Ishikawa (cell line): ENCODE data around the gene TCF7L2.

ENCODE experiments used
- CEBPB ChIP-seq: IDR thresholded peaks from 2 replicates; pipeline ENCODE4 v1.6.1; 2012
- CREB1 ChIP-seq: IDR thresholded peaks from 2 replicates; pipeline ENCODE4 v1.6.1; 2012; ENCODE audit warnings: low read depth
- EGR1 ChIP-seq: IDR thresholded peaks from 2 replicates; pipeline ENCODE4 v1.6.1; 2012
- EP300 ChIP-seq: IDR thresholded peaks from 2 replicates; pipeline ENCODE4 v1.6.1; 2012; ENCODE audit warnings: borderline replicate concordance
- FOXM1 ChIP-seq: IDR thresholded peaks from 2 replicates; pipeline ENCODE4 v1.6.1; 2012; ENCODE audit warnings: low read depth, borderline replicate concordance
- MAX ChIP-seq: IDR thresholded peaks from 2 replicates; pipeline ENCODE4 v1.6.1; 2012
- NFIC ChIP-seq: IDR thresholded peaks from 2 replicates; pipeline ENCODE4 v1.6.1; 2012
- RAD21 ChIP-seq: IDR thresholded peaks from 2 replicates; pipeline ENCODE4 v1.6.1; 2012; ENCODE audit warnings: low read depth
- REST ChIP-seq: IDR thresholded peaks from 2 replicates; pipeline ENCODE4 v1.6.1; 2012; ENCODE audit warnings: low read depth, mild to moderate bottlenecking
- TAF1 ChIP-seq: IDR thresholded peaks from 2 replicates; pipeline ENCODE4 v1.6.1; 2012; ENCODE audit warnings: low read depth, mild to moderate bottlenecking
- TCF12 ChIP-seq: IDR thresholded peaks from 2 replicates; pipeline ENCODE4 v1.6.1; 2012; ENCODE audit warnings: low read depth
- TEAD4 ChIP-seq: IDR thresholded peaks from 2 replicates; pipeline ENCODE4 v1.6.1; 2012
- USF1 ChIP-seq: IDR thresholded peaks from 2 replicates; pipeline ENCODE4 v1.6.1; 2012
- YY1 ChIP-seq: IDR thresholded peaks from 2 replicates; pipeline ENCODE4 v1.6.1; 2012; ENCODE audit warnings: low read depth
- ZBTB7A ChIP-seq: IDR thresholded peaks from 2 replicates; pipeline ENCODE4 v1.6.1; 2012; ENCODE audit warnings: low read depth

Gene TCF7L2

GRCh38 chr10:112985690-112986543 lies 35.9 kb downstream of the TCF7L2 start:
- TF ChIP-seq NFIC (no peak), ZBTB7A (no peak), EGR1 (no peak), TAF1 (no peak), RAD21 (no peak), FOXM1 (no peak), REST (no peak), USF1 (no peak), TCF12 (no peak), TEAD4 (no peak), EP300 (no peak)

- no peak for TF ChIP-seq USF1
Observed at GRCh38 chr10:112986544-112987190, 36.6 kb downstream of the TCF7L2 start.

- TF ChIP-seq TAF1 (no peak), CEBPB (no peak), ZBTB7A (no peak), RAD21 (no peak), MAX (no peak), TEAD4 (no peak), EGR1 (no peak), CREB1 (no peak), USF1 (no peak), FOXM1 (no peak), NFIC (no peak), EP300 (no peak), REST (no peak), TCF12 (no peak)
Observed at GRCh38 chr10:112988839-112989406, 38.9 kb downstream of the TCF7L2 start.

- no peak for TF ChIP-seq YY1
- TF ChIP-seq ZBTB7A = no peak
- TF ChIP-seq TCF12 = no peak
- TF ChIP-seq TAF1 = no peak
Observed at GRCh38 chr10:112989826-112990225, 39.8 kb downstream of the TCF7L2 start.

- TF ChIP-seq RAD21 (no peak), ZBTB7A (no peak), TCF12 (no peak), NFIC (no peak), TEAD4 (no peak), USF1 (no peak), CREB1 (no peak), TAF1 (no peak), YY1 (no peak), EGR1 (no peak), FOXM1 (no peak), MAX (no peak), REST (no peak), CEBPB (no peak), EP300 (no peak)
Observed at GRCh38 chr10:112990271-112990670, 40.2 kb downstream of the TCF7L2 start.
